Nephron progenitor cell (in vitro differentiated cells): ENCODE measurements around the gene PMVK.

Experiments
- DNase-seq: peaks from one replicate; pipeline ENCODE4 v3.0.0; 2021
- H3K27ac Mint-ChIP-seq: 2 replicates; pipeline ENCODE4 v1.8.0; 2021; ENCODE audit warnings: mild to moderate bottlenecking, moderate library complexity, mixed read lengths
- H3K27me3 Mint-ChIP-seq: 2 replicates; pipeline ENCODE4 v1.8.0; 2021; ENCODE audit warnings: mild to moderate bottlenecking, low read depth, mixed read lengths; ENCODE audit not compliant: poor library complexity
- H3K36me3 Mint-ChIP-seq: 2 replicates; pipeline ENCODE4 v1.8.0; 2021; ENCODE audit warnings: low read depth, mixed read lengths
- H3K4me1 Mint-ChIP-seq: 2 replicates; pipeline ENCODE4 v1.8.0; 2021; ENCODE audit warnings: mixed read lengths
- H3K4me3 Mint-ChIP-seq: 2 replicates; pipeline ENCODE4 v1.8.0; 2021; ENCODE audit warnings: mild to moderate bottlenecking, moderate library complexity, mixed read lengths
- H3K9me3 Mint-ChIP-seq: 2 replicates; pipeline ENCODE4 v1.8.0; 2021; ENCODE audit warnings: mild to moderate bottlenecking, moderate library complexity, mixed read lengths
- CTCF ChIP-seq: fragments of 200-600 bp; sonication (generic); IDR thresholded peaks from 2 replicates; pipeline ENCODE4 v1.5.0; 2021; ENCODE audit warnings: antibody characterized with exemption

The PMVK gene

GRCh38 chr1:154941333-154942013 is 5.0 kb upstream of the PMVK start:
- peak; percentile 68 for DNase-seq
- Mint-ChIP-seq H3K27ac (peak overlapping the region; percentile 86), H3K9me3 (no peaks in the 10 kb centered on the region), H3K36me3 (peaks cover 5% of the 10 kb centered on the region), H3K4me3 (no peak overlapping the region), H3K27me3 (peaks cover 4% of the 10 kb centered on the region), H3K4me1 (peaks cover 61% of the 10 kb centered on the region)
- no peak for TF ChIP-seq CTCF

GRCh38 chr1:154940651-154941194 is 4.2 kb upstream of the PMVK start:
- Mint-ChIP-seq H3K27me3 (peaks cover 4% of the 10 kb centered on the region), H3K36me3 (no peaks in the 10 kb centered on the region), H3K4me1 (peaks cover 66% of the 10 kb centered on the region), H3K27ac (peak overlapping the region; percentile 52), H3K9me3 (no peaks in the 10 kb centered on the region), H3K4me3 (no peak overlapping the region)
- TF ChIP-seq CTCF, result no peak
- no peak for DNase-seq

- no peaks in the 10 kb centered on the region for H3K9me3 Mint-ChIP-seq
- no peak for TF ChIP-seq CTCF
- DNase-seq, result no peak
- H3K27ac Mint-ChIP-seq, result no peak overlapping the region
- peaks cover 5% of the 10 kb centered on the region for H3K27me3 Mint-ChIP-seq
- H3K4me3 Mint-ChIP-seq, result no peak overlapping the region
- H3K36me3 Mint-ChIP-seq, result no peaks in the 10 kb centered on the region
- peaks cover 67% of the 10 kb centered on the region for H3K4me1 Mint-ChIP-seq
Measured at GRCh38 chr1:154940213-154940560, 3.7 kb upstream of the PMVK start.

GRCh38 chr1:154938604-154939399 is 2.3 kb upstream of the PMVK start:
- Mint-ChIP-seq H3K4me1 (peaks cover 58% of the 10 kb centered on the region), H3K36me3 (no peaks in the 10 kb centered on the region), H3K27me3 (peaks cover 8% of the 10 kb centered on the region), H3K9me3 (no peaks in the 10 kb centered on the region), H3K27ac (peak overlapping the region; percentile 64), H3K4me3 (peak overlapping the region; percentile 63)
- no peak for TF ChIP-seq CTCF
- DNase-seq, result no peak

- Mint-ChIP-seq H3K4me1 (peaks cover 51% of the 10 kb centered on the region), H3K9me3 (no peaks in the 10 kb centered on the region), H3K27ac (peak overlapping the region; percentile 100), H3K4me3 (peak overlapping the region; percentile 84), H3K36me3 (no peaks in the 10 kb centered on the region), H3K27me3 (peaks cover 8% of the 10 kb centered on the region)
- TF ChIP-seq CTCF, result no peak
- no peak for DNase-seq
Measured at GRCh38 chr1:154937988-154938386, 1.5 kb upstream of the PMVK start.
